DMS153 treated with DMSO at 0.1 percent for 48 hours (cell line): ENCODE results near the gene CPLX1.

Experiments used
- DNase-seq: peaks from one replicate; lab custom pipeline; 2025; ENCODE audit not compliant: unreplicated experiment; lab: John Stamatoyannopoulos, UW

The CPLX1 gene

DNA sequence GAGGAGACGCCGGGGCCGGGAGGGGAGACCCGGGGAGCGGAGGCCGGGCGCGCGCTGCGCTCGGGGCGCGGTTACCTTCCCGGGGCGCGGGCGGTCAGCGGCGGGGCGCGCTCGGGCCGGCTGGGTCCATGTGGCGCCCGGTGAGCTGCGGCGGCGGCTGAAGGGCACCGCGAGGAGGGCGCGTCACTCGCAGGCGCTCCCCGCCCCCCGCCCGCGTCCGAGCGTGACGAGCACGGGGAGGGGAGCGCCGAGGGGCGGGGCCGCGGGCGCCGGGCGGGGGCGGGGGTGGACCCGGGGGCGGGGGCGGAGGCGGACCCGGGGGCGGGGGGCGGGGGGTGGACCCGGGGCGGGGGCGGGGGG is at the start of gene CPLX1:
CPLX1 (minus strand) TSS at position 159 of the 360 bp plus-strand sequence. CDS start 1,607 bp downstream, outside the sequence.
- no peak for DNase-seq

DNA sequence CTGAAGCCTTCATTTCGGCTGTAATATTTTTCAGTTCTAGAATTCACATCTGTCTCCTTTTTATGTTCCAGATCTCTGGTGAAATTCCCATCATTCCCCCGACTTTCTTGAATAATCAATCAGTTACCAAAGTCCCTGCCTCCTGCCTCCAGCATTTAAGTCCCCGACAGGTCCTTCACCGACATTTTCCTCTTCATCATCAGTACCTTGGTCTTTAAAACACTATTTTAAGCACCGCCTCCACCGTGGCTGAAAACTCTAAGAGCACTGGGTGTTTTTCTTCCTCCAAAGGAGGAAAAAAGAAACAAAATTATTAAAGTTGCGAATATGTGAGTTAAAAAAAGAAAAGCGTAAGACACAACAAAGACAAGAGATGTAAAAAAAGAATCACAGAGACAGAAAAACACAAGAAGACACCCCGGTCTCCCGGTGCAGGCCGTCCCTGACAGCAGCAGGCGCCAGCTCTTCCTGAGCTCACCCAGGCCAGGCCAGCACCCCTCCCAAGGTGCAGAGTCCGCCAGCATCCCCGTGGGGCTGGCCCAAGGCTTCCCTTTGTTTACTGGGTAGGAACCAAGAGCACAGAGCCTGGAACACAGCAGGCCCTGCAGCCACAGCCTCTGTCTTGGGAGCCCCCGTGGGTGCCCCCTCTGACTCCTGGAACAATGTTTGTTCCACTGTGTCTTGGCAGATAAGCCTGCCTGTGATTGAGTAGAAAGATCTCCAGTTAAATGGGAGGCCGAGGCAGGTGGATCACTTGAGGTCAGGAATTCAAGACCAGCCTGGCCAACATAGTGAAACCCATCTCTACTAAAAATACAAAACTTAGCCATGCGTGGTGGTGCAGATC is 49.3 kb upstream of the CPLX1 start:
- DNase-seq, result no peak

DNA sequence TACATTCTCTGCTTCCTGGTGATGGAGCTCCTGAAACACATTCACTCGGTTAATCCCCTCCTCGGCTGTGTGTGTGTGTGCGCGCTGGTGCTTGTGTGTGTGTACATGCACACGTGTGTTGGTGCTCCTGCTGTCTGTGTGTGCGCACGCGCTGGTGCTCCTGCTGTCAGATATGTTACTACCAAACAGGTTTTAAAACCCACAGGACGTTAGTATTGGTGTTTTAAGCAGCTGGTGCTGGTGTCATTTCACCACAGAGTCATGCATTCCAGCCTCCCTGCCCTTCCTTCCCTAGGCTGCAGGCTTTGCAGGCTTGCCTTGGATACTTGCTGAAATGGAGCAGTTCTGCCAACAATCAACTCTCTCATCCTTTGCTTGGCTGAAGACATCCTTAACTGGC is 48.1 kb upstream of the CPLX1 start:
- DNase-seq, result no peak

DNA sequence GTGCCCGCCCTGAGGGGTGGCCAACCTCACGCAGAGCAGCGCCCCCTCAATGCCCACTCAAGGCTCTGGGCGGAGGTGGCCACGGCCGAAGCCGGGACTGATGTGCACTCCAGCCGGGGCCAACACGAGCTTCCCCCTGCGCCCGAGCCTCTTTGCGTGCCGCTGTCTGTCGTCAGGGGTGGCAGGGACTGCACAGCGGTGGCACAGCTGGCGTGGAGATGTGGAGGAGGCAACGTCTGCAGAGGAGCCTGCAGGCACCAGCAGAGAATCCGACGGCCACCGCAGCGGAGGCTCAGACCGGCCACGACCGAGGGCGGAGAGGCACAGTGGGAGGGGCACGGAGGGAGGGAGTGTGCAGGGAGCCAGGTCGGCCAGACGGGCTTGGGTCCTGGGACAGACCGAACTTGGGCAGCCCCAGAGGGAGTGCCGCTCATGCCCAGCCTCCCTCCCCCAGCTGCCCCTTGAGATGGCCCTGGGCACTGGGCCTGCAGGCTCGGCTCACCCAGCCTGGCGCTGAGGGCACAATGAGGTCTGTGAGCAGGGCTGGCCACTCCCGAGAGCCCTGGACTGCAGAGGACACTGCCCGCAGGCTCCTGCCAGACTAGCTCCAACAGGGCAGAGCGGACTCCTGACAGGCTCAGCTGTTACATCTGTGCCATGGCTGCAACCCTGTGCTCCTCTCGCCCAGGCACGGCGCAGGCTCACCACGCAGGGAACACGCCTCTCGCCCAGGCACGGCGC is 46.5 kb upstream of the CPLX1 start:
- DNase-seq, result no peak

DNA sequence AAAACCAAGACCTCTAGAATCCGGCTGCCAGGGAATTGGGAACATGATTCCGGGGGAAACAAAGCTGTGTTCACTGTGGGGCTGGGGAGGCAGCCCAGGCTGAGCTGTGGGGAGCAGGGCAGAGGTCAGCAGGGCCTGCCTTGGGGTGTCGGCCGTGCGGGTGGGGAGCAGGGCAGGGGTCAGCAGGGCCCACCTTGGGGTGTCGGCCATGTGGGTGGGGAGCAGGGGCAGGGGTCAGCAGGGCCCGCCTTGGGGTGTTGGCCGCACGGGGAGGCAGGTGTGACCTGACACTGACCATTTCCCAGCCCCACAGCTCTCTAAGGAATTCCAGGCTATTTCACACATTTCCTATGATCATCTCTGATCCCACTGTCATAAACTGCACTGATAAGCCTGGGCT is 45.6 kb upstream of the CPLX1 start:
- no peak for DNase-seq

DNA sequence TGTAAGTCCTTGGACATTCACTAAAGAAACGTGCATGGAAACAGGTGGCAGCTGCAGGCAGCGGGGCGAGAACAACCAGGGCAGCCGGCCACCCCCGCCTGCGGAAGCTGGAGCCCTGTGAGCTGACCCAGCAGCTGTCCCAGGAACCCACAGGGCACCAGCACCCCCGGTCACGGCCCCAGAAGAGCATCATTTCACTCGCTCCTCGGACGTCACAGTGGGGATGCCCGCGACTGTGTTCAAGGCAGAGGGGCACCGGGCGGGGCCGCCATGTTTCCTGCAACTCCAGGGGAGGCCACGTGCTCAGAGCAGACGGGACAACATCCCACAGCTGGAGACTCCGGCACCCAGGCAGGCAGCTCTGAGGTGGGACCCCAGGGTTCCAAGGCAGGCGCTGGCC is 45.0 kb upstream of the CPLX1 start:
- DNase-seq, result no peak

DNA sequence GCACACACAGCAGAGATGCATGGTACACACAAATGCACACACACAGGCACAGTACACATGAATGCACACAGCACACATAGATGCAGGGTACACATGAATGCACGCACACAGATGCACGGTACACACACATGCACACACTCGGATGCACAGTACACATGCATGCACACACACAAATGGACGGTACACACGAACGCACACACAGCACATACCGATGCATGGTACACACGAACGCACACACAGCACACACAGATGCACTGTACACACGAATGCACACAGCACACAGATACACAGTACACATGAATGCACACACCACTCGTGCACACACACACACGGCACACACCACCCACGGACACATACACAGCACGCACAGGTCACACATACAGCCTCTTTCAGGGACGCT is 43.8 kb upstream of the CPLX1 start:
- no peak for DNase-seq

DNA sequence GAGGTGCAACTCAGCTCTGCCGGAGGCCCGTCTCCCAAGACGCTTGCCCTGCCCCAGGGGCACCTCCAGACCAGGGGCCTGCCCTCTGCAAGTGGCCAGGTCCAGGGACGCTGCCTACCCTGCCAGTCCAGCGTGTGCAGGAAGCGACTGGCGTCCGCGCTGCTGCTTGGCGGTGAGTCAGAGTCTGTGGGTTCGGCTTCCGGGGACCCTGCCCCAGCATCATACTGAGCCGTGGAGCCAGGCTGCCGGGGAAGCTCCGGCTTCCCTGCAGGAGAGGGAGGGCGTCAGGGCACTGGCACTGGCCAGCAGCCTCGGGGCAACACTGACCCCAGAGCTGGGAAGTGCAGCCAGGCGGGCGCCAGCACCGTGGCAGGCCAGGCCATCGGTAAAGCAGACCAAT is 42.5 kb upstream of the CPLX1 start:
- no peak for DNase-seq

DNA sequence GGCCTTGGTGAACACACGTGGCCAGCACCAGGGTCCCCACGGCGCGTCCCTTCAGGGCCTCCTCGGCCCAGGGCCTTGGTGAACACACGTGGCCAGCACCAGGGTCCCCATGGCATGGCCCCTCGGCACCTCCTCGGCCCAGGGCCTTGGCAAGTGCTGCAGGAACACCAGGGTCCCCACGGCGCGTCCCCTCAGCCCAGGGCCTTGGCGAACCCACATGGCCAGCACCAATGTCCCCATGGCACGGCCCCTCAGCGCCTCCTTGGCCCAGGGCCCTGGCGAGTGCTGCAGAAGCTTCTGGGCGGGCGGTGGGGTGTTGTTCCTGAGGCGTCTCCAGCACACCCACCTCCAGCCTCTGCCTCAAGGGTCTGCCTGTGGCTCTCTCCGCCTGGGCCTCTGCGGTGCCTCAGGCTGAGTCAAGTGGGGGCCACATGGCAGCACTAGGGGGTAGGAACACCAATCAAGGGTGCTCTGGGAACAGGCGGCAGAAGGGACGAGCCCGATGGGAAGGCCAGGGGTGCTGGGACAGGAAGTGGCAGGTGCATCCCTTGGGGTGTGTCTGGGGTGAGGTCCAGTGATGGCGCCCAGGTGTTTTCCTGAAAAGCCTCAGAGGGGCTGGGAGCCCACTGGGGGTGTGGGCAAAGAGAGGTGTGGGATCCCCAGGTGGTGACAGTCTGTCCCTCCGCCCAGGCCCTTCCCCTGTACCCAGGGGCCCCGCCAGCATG is 41.8 kb upstream of the CPLX1 start:
- no peak for DNase-seq

DNA sequence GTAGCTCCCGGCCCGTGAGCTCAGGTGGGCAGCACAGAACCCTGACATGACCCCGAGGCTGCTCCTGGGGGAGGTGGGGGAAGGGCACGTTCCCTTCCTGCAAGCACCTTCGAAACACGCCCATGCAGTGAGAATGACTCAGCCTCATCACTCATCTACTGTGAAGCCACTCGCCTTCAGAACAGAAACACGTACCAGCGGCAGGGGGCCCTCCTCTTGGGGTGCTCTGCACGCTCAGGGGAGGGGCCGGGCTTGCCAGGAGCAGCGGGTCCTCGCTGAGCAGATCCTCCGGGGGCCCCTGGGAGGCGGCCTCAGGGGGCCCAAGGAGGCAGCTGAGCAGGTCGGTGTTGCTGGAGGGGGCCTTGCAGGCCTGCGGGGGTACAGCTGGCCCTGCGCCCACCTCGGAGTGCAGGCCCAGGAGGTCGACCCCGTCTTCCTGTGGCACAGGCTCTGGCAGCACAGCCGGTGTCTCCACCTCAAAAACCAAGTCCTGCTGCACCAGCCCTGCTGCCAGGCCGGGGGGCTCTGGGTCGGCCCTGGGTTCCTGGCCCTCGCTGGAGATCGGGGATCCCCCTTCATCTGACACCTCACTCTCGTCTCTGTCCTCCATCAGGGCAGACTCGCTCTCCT is 40.9 kb upstream of the CPLX1 start:
- no peak for DNase-seq

DNA sequence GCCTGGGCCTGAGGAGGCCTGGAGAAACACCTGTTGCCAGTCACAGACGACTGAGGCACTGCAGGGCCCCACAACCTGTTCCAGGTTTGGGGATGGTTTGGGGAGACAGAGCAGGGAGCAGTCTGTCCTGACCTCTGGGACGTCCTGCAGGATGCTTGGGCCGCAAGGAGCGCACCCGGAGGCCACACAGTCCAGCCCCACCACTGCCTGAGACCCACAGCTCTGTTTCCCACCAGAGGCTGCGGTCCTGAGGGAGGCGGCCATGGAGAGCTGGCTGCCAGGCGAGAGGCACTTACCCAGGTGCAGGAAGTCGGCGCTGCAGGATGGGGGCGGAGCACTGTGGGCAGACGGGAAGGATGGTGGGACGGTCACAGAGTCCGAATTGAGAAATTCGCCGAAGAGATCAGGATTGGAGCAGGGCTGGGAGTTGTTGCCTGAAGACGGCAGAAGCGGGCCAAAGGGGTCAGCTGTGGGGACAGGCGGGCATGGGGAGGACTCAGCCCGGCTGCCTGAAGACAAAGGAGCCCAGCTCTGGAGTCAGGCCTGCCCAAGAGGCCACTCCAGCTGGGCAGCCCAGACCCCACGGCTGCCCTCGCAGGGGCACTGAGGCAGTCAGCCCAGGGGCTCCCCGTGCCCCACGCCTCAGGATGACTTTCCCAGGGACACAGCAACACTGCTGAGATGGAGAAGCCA is 40.3 kb upstream of the CPLX1 start:
- DNase-seq, result no peak

DNA sequence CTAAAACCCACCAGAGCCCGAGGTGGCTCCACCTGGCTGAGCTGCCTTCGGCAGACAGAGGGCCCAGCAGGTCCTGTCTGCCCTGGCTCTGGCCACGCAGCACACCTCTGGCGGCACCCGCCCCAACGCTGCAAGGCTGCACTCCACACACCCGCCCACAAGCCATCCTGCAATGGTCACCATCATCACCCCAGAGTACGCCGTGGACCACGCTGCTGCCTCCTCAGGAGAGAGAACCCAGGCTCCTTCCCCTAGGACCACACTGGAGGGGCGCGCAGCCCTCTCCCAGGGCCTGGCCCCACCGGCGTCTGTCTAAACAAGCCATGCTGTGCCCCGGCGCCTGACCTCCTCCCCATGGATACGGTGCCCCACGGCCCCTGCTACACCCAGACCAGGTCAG is 39.6 kb upstream of the CPLX1 start:
- no peak for DNase-seq

DNA sequence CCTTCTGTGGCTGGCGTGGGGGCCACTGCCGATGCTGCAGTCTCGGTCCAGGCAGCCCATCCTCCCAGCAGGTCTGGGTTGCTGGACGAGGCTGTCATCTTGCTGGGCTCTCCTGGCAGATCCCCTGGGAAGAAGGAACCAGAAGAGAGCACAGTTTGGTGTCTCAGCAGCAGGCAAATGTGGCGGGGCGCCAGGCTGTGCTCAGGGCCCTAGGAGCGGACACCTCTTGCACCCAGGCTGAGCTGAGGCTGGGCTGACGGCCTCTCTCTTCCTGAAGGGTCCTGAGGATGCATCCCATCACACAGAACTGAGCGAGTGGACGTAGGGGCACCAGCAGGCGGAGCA is 39.2 kb upstream of the CPLX1 start:
- DNase-seq, result no peak

DNA sequence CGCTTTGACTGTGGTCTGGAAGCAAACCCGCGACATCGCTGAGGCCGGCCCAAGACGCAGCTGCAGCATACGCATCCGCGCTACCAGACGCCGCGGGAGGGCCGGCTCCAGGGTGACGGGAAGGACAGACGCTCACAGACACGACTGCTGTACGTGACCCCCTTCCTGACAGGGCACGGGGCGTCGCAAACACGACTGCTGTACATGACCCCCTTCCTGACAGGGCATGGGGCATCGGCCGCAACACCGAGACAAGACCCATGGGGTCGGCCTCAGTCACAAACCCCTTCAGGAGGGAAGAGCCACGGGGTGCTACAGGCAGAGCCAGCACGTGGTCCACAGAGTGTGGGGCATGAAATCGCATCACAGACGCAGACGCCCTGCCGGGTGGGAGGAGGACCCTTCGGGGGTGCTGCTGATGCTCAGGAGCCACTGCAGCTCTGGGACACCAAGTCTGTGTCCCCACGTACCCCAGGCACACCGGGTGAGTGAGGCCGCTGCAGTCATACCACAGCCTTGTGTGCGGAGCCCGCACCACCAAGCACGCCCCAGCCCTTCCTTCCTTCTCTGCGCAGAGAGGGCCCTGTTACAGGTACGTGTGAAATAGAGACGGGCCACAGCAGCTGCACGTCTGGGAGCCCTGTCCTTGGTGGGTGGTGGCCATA is 38.7 kb upstream of the CPLX1 start:
- DNase-seq, result no peak

DNA sequence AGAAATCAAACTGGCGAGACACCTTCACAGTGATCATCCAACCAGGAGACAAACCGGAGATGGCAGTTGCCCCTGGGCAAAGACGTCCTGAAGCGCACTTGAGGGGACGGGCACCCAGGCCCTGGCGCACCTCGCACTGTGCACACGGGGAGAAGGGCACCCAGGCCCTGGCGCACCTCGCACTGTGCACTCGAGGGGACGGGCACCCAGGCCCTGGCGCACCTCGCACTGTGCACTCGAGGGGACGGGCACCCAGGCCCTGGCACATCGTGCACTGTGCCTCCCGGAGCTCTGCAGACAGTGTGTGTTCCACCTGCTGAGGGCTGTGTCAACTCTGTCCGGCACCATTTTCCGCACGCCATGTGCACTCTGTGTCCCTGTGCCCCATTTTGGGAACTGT is 34.6 kb upstream of the CPLX1 start:
- DNase-seq, result no peak

DNA sequence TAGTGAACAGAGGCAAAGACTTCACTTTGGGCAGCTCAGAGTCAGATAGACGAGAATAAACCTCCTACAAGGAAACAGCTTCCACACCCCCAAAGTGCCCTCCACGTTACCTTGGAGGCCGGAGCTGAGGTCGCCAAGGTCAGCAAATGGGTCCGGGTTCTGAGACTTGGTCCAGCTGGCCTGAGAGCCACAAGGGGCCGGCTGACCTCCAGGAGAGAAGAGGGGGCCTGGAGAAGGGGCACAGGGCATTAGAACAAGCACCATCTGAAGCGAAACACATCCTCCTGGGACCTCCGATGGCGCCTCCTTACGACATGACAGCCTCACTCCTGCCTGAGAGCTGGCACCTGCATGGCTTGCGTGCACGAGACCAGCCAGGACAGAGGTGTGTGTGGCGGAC is 33.6 kb upstream of the CPLX1 start:
- DNase-seq, result no peak

DNA sequence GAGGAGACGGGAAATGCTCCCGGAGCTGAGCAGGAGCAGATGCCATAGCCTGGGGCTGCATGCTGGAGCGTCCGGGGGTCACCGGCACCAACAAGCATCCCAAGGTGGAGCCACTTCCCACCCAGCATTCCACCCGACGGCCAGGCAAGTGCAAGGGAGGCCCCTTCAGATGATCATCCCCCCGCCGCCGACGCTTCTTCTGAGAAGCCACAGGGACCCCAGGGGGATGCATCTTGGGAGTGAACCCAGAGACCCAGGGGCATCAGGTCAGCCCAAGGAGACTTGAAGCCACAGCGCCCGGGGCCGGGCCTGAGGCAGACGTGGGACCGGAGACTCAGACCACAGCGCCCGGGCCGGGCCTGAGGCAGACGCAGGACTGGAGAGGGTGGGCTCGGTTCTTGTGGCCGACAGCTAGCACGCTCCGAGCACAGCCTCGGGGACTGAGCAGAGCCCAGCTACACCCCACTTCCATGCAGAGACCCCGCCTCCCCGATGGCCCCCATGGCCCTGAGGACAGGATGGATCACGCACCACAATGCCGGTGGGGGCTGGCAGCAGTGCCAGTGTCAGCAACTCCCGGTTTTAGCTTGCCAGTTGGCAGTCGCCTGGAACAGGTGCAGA is 33.0 kb upstream of the CPLX1 start:
- no peak for DNase-seq

DNA sequence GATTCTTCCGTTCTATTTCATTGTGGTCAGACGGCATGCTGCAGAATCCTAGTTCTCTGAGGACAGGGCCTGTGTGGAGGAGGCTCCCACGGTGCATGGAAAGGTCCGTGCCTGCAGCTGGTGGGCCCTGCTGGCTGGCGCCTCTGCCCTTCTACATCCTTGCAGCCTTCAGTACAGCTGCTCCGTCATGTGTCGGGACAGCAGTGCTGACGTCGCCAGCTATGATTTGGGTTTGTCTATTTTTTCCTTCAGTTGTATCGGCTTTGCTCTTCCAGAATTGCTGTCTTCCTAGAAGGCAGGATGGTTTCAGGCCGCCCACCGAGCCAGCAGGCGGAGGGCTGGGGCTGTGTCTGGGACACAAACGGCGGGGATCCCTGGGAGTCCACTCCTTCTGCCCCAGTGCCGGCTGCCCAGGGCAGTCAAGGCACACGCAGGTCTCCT is 32.1 kb upstream of the CPLX1 start:
- no peak for DNase-seq

DNA sequence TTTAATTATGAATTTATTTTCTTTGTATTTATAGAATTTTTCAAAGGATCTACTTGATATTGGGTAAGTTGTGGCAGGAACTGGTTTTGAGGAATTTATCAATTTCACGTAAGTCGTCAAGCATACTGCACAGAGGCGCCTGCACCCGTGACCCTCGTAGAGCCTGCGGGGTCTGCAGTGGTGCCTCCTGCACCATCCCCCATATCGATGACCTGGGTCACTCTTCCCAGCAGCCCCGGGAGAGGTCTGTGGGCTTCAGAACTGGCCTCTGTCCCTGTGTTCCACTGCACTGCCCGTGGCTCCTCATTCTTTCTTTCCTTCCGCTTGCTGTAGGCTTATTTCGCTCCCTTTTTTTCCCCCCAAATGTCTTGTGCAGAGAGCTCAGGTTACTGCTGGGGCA is 31.5 kb upstream of the CPLX1 start:
- DNase-seq, result no peak
